ENCODE results near the gene PGF. TPM values are rescaled to one million over a fixed set of nuclear protein-coding genes. Genes with fewer than 3 reads are reported as not detected.

Gene PGF
- total RNA-seq, 3 donors from 2014 or later = 3.7 to 17.9 (median 8.2) TPM

DNA sequence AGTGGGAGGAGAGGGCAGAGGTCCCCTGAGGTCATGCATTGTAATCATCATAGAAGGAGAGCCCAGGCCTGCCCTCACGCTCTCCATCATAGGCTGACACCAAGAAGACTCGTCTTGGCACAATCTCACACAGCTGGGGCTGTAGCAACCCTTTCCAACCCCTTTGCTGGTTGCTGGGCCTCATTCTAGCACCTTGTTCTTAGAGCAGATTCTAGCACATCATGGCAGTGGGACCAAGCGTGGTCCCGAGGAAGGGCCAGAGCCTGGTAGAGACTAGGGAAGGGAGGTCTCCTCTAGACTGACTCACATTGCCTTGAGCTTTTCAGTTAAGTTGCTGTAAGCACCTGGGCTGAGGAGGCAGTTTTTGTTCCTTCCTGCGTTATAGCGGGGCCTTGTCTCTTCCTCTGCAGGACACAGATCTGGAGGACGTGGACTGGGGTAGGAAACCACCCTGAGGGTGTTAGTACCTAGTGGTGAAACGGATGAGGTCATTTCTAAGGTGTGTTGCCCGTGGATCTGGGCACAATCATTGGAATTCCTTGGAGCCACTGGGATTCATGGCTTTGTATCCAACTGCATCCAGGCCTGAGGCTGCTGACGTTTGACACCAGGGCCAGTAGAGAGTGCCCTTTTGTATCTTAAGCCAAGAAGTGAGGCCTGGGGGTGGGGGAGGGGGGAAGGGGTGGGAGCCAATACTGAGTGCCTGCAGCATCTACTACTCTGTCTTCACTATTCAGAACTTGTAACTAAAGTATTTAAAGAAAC, 52.3 kb downstream of the PGF start:
- H3K36me3 ChIP-seq = peaks cover 15% of the 10 kb centered on the region
- DNase-seq (ENCODE audit: low spot score in 2 of 2) = no peak
- H3K4me3 ChIP-seq = no peak overlapping the region
- H3K9me3 ChIP-seq = no peaks in the 10 kb centered on the region
- no peak overlapping the region for H3K27ac ChIP-seq
- intact Hi-C loops (cut with DNase I; ENCODE audit: low total_unique reads) = no loop called here
- no peaks in the 10 kb centered on the region for H3K27me3 ChIP-seq
- TF ChIP-seq POLR2AphosphoS5 (IDR thresholded peaks at IDR 0.05) (no peak), POLR2A (IDR thresholded peaks at IDR 0.05) (no peak)
- TF ChIP-seq, protein P1, sequence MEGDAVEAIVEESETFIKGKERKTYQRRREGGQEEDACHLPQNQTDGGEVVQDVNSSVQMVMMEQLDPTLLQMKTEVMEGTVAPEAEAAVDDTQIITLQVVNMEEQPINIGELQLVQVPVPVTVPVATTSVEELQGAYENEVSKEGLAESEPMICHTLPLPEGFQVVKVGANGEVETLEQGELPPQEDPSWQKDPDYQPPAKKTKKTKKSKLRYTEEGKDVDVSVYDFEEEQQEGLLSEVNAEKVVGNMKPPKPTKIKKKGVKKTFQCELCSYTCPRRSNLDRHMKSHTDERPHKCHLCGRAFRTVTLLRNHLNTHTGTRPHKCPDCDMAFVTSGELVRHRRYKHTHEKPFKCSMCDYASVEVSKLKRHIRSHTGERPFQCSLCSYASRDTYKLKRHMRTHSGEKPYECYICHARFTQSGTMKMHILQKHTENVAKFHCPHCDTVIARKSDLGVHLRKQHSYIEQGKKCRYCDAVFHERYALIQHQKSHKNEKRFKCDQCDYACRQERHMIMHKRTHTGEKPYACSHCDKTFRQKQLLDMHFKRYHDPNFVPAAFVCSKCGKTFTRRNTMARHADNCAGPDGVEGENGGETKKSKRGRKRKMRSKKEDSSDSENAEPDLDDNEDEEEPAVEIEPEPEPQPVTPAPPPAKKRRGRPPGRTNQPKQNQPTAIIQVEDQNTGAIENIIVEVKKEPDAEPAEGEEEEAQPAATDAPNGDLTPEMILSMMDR (IDR thresholded peaks at IDR 0.05) = no peak
- H3K4me1 ChIP-seq = no peaks in the 10 kb centered on the region

DNA sequence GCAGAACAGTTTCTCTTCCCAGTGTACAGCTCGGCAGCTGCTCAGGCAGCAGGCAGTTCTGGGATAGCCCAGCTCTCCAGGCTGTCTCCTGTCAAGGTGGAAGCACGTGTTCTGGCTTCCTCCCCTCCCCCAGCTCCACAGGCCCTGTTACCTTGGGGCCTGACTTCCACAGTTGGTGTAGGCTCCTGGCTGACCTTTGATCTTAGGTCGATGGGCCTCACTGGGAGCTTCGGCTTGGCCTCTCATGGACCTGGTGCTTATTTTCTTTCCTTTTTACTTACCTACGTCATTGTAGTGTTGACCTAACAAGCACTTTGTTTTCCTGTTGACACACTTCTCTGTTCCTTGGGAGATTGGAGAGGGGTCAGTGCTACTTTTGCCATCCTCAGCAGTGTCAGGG, 56.7 kb downstream of the PGF start:
- intact Hi-C loops (cut with DNase I; ENCODE audit: low total_unique reads) = no loop called here
- H3K36me3 ChIP-seq = peaks cover 30% of the 10 kb centered on the region
- no peak for DNase-seq (ENCODE audit: low spot score in 2 of 2)
- H3K27ac ChIP-seq = no peak overlapping the region
- no peaks in the 10 kb centered on the region for H3K4me1 ChIP-seq
- no peak for TF ChIP-seq POLR2A (IDR thresholded peaks at IDR 0.05)
- TF ChIP-seq POLR2AphosphoS5 (IDR thresholded peaks at IDR 0.05) = no peak
- TF ChIP-seq, protein P1 (IDR thresholded peaks at IDR 0.05) = no peak
- H3K4me3 ChIP-seq = no peak overlapping the region
- no peaks in the 10 kb centered on the region for H3K9me3 ChIP-seq
- H3K27me3 ChIP-seq = no peaks in the 10 kb centered on the region

DNA sequence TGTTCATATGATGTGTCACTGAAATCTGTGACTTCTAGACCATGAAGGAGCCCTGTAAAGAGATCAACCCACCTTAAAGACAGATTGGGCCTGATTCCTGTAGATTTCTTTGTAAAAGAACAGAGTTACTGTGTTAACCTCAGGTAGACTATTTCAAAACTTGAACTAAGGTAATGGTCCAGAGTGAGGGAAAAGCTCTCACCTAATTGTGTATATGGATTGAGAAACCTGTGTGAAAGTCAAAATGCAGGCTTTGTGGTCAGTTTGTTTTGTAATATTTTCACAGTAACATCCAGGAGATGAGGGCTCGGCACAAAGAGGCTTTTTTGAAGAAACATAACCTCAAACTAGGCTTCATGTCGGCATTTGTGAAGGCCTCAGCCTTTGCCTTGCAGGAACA, 57.3 kb downstream of the PGF start:
- TF ChIP-seq POLR2AphosphoS5 (IDR thresholded peaks at IDR 0.05) (no peak), POLR2A (IDR thresholded peaks at IDR 0.05) (no peak)
- TF ChIP-seq, protein P1 (IDR thresholded peaks at IDR 0.05) = no peak
- H3K9me3 ChIP-seq = no peaks in the 10 kb centered on the region
- H3K4me3 ChIP-seq = no peak overlapping the region
- H3K4me1 ChIP-seq = no peaks in the 10 kb centered on the region
- intact Hi-C loops (cut with DNase I; ENCODE audit: low total_unique reads) = no loop called here
- no peak overlapping the region for H3K27ac ChIP-seq
- H3K36me3 ChIP-seq = peaks cover 33% of the 10 kb centered on the region
- DNase-seq (ENCODE audit: low spot score in 2 of 2) = no peak
- H3K27me3 ChIP-seq = no peaks in the 10 kb centered on the region

DNA sequence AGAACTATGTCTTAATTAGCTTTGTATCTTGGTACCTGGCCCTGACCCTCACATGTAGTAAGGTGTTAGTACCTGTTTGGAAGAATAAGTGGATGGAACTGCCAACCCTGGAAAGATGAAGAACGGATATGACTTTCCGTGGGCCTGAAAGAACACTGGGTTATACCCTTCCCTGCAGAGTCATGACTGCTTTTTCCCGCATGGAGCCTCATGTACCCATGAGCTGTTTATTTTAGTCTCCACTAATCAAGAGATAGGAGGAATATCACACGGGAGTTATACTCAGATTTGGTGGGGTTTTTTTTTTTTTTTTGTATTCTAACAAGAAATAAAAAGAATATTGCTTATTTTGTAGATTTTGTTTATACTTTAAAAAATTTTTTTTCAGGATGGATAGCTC, 57.8 kb downstream of the PGF start:
- Histone ChIP-seq H3K36me3 (peaks cover 37% of the 10 kb centered on the region), H3K27ac (no peak overlapping the region), H3K9me3 (no peaks in the 10 kb centered on the region), H3K27me3 (no peaks in the 10 kb centered on the region), H3K4me3 (no peak overlapping the region), H3K4me1 (no peaks in the 10 kb centered on the region)
- DNase-seq (ENCODE audit: low spot score in 2 of 2) = no peak
- TF ChIP-seq POLR2AphosphoS5 (IDR thresholded peaks at IDR 0.05) = no peak
- intact Hi-C loops (cut with DNase I; ENCODE audit: low total_unique reads) = no loop called here

DNA sequence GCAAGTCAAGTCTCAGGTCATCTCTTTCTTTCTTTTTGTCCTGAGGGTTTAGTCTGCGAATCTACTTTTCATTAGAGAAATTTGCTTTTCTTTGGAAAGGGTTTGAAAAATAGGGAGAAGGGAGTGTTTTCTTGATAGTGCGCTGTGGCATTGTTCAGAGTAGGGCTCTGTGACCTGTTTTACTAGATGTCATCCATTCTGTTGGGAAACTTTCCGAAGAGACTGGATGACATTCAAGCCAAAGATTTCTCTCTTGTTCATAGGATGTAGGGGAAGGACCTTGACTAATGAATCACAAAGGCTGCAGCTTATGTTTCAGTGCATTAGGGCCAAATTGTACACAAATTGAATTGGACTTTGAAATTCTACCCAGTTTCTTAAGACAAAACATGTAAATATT, 59.0 kb downstream of the PGF start:
- H3K27ac ChIP-seq = no peak overlapping the region
- no peaks in the 10 kb centered on the region for H3K27me3 ChIP-seq
- H3K36me3 ChIP-seq = peaks cover 42% of the 10 kb centered on the region
- H3K9me3 ChIP-seq = no peaks in the 10 kb centered on the region
- no peak overlapping the region for H3K4me3 ChIP-seq
- H3K4me1 ChIP-seq = no peaks in the 10 kb centered on the region
- TF ChIP-seq POLR2A (IDR thresholded peaks at IDR 0.05) = no peak
- TF ChIP-seq POLR2AphosphoS5 (IDR thresholded peaks at IDR 0.05) = no peak
- TF ChIP-seq, protein P1 (IDR thresholded peaks at IDR 0.05) = no peak
- DNase-seq (ENCODE audit: low spot score in 2 of 2) = no peak
- intact Hi-C loops (cut with DNase I; ENCODE audit: low total_unique reads) = no loop called here
